Natural killer cell (primary cell): ENCODE data around the gene CALN1. TPM values are rescaled to one million over a fixed set of nuclear protein-coding genes. Genes with fewer than 3 reads are reported as not detected.

ENCODE experiments used
- ATAC-seq, 3 donors: fragments of 150-1000 bp in 2 of 3; fragments of 200-7000 bp in 1 of 3; cut with Tn5 transposase; 1 replicate in 1 of 3; 2 replicates in 2 of 3; pipeline ENCODE4 v1.10.0; 2021; ENCODE audit warnings: mild to moderate bottlenecking in 2 of 3, moderate library complexity in 2 of 3
- DNase-seq, 2 donors: peaks; one replicate each; pipeline versions ENCODE4 v3.0.0 to v3.0.0-alpha.2; 2013 to 2021; ENCODE audit warnings: mixed read lengths in 1 of 2
- H3K27ac ChIP-seq: one replicate; pipeline ENCODE4 v1.5.1; 2013; ENCODE audit warnings: mild to moderate bottlenecking, low read length
- H3K27me3 ChIP-seq: one replicate; pipeline ENCODE4 v1.6.1; 2013; ENCODE audit warnings: low read length; ENCODE audit not compliant: control insufficient read depth, insufficient read depth
- H3K36me3 ChIP-seq: one replicate; pipeline ENCODE4 v1.6.1; 2013; ENCODE audit warnings: low read length; ENCODE audit not compliant: control insufficient read depth, insufficient read depth
- H3K4me1 ChIP-seq: one replicate; pipeline ENCODE4 v1.6.1; 2013; ENCODE audit warnings: low read length; ENCODE audit not compliant: control insufficient read depth, insufficient read depth
- H3K4me3 ChIP-seq: one replicate; pipeline ENCODE4 v1.5.1; 2013; ENCODE audit warnings: low read length
- H3K9me3 ChIP-seq: one replicate; pipeline ENCODE4 v1.6.1; 2013; ENCODE audit warnings: low read length; ENCODE audit not compliant: control insufficient read depth, insufficient read depth
- H3K27ac Mint-ChIP-seq, 2 donors: one replicate each; pipeline ENCODE4 v1.8.0; 2022; ENCODE audit warnings: mild to moderate bottlenecking in 2 of 2, mixed read lengths in 2 of 2, moderate library complexity in 1 of 2
- H3K27me3 Mint-ChIP-seq, 2 donors: one replicate each; pipeline ENCODE4 v1.8.0; 2022; ENCODE audit warnings: low read depth in 2 of 2, mixed read lengths in 2 of 2
- H3K36me3 Mint-ChIP-seq: one replicate; pipeline ENCODE4 v1.8.0; 2022; ENCODE audit warnings: mixed read lengths
- H3K4me1 Mint-ChIP-seq, 2 donors: one replicate each; pipeline ENCODE4 v1.8.0; 2022; ENCODE audit warnings: mixed read lengths in 2 of 2
- H3K4me3 Mint-ChIP-seq: one replicate; pipeline ENCODE4 v1.8.0; 2022; ENCODE audit warnings: mild to moderate bottlenecking, moderate library complexity, mixed read lengths
- H3K9me3 Mint-ChIP-seq, 2 donors: one replicate each; pipeline ENCODE4 v1.8.0; 2022; ENCODE audit warnings: mixed read lengths in 2 of 2
- WGBS: methylation state at CpG from one replicate; pipeline ENCODE4 v1.1.7; 2013; ENCODE audit warnings: missing lambda C conversion rate; ENCODE audit not compliant: insufficient coverage; 5-methylcytosine and 5-hydroxymethylcytosine counted together
- intact Hi-C: fragments of 100-400 bp; cut with micrococcal nuclease; formaldehyde crosslinking; loops from one replicate; pipeline ENCODE4 v1.14.2; 2022
- total RNA-seq, 4 donors: library from RNA; stranded (reverse); fragments of 120-200 nt in 1 of 4; gene quantifications; one replicate each; pipeline versions ENCODE4 v1.2.3 to v1.2.4, GENCODE V29; 2013 to 2022
- TF ChIP-seq, protein P1 (sequence below): fragments of 200-600 bp; IDR thresholded peaks from one replicate; pipeline ENCODE4 v1.8.0; 2022; ENCODE audit warnings: antibody characterized with exemption

The CALN1 gene
- total RNA-seq, 3 donors from 2014 or later (not counting 1 experiment from before 2014, with no cell fraction given) = 0.18 TPM; not detected in 2

- Mint-ChIP-seq H3K4me3 (no peak overlapping the region), H3K4me1 (no peaks in the 10 kb centered on the region), H3K27me3 (no peaks in the 10 kb centered on the region), H3K9me3 (peaks cover 2 to 3% of the 10 kb centered on the region in 2 donors), H3K36me3 (no peaks in the 10 kb centered on the region), H3K27ac (no peak overlapping the region)
- H3K4me1 ChIP-seq = no peaks in the 10 kb centered on the region
- no peaks in the 10 kb centered on the region for H3K27me3 ChIP-seq
- H3K36me3 ChIP-seq = no peaks in the 10 kb centered on the region
- H3K9me3 ChIP-seq = no peaks in the 10 kb centered on the region
- DNase-seq (no peak), ATAC-seq (no peak)
- intact Hi-C loops = no loop called here
- H3K27ac ChIP-seq = no peak overlapping the region
- H3K4me3 ChIP-seq = no peak overlapping the region
- TF ChIP-seq, protein P1, sequence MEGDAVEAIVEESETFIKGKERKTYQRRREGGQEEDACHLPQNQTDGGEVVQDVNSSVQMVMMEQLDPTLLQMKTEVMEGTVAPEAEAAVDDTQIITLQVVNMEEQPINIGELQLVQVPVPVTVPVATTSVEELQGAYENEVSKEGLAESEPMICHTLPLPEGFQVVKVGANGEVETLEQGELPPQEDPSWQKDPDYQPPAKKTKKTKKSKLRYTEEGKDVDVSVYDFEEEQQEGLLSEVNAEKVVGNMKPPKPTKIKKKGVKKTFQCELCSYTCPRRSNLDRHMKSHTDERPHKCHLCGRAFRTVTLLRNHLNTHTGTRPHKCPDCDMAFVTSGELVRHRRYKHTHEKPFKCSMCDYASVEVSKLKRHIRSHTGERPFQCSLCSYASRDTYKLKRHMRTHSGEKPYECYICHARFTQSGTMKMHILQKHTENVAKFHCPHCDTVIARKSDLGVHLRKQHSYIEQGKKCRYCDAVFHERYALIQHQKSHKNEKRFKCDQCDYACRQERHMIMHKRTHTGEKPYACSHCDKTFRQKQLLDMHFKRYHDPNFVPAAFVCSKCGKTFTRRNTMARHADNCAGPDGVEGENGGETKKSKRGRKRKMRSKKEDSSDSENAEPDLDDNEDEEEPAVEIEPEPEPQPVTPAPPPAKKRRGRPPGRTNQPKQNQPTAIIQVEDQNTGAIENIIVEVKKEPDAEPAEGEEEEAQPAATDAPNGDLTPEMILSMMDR = no peak
These were observed 348.8 kb downstream of the CALN1 start for GRCh38 chr7:72063330-72063729.

DNA sequence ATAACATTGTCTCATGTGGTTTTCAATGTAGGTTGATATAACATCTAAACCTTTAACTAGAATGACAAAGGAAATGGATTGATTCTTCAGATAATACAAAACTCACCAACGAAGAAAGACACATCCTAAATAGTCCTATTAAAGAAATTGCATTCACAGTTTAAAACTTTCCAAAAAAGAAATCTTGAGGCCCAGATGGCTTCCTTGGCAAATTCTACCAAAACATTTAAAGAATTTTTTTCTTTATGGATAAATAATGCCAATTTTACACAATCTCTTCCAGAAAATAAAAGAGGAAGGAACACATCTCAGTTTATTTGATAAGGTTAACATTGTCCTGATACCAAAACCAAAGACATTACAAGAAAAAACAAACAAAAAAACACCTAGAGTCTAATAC is 349.5 kb downstream of the CALN1 start:
- Mint-ChIP-seq H3K27ac (no peak overlapping the region), H3K9me3 (peaks cover 2 to 3% of the 10 kb centered on the region in 2 donors), H3K27me3 (no peaks in the 10 kb centered on the region), H3K4me3 (no peak overlapping the region), H3K36me3 (no peaks in the 10 kb centered on the region), H3K4me1 (no peaks in the 10 kb centered on the region)
- no peak for ATAC-seq
- Histone ChIP-seq H3K4me1 (no peaks in the 10 kb centered on the region), H3K4me3 (no peak overlapping the region), H3K36me3 (no peaks in the 10 kb centered on the region), H3K9me3 (no peaks in the 10 kb centered on the region), H3K27ac (no peak overlapping the region), H3K27me3 (no peaks in the 10 kb centered on the region)
- no peak for DNase-seq
- TF ChIP-seq, protein P1 = no peak
- 0% methylated on average over 1 of the region's 1 CpG for WGBS
- intact Hi-C loops = no loop called here

DNA sequence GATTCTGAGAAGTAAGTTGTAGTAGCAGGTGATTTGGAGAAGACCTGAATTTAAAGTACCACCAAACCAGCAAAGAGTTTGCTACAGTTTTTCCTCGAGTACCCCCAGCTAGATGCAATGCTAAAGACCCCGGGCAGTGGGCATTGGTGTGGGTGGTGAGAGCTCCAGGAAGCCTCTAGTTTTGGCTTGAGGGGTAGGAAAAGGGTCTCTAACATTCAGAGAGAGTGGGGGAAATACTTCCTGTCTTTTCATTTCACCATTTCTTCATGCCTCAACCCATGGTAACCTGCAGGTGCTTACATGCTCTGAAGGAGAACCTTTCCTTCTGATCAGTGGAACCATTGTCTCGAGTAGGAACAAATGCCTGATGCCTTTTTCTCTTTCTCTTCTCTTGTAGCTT is 352.2 kb downstream of the CALN1 start:
- WGBS = 78% methylated on average over 2 of the region's 3 CpGs
- H3K4me3 ChIP-seq = no peak overlapping the region

GRCh38 chr7:72058579-72058978 is 353.6 kb downstream of the CALN1 start:
- ATAC-seq (no peak), DNase-seq (peak in 1 of 2 donors; percentile 4)
- H3K4me1 ChIP-seq = no peaks in the 10 kb centered on the region
- TF ChIP-seq, protein P1 = no peak
- Mint-ChIP-seq H3K36me3 (no peaks in the 10 kb centered on the region), H3K27me3 (no peaks in the 10 kb centered on the region), H3K4me1 (no peaks in the 10 kb centered on the region), H3K27ac (no peak overlapping the region), H3K9me3 (peaks cover 0 to 3% of the 10 kb centered on the region in 2 donors), H3K4me3 (no peak overlapping the region)
- H3K36me3 ChIP-seq = no peaks in the 10 kb centered on the region
- no peaks in the 10 kb centered on the region for H3K9me3 ChIP-seq
- no peak overlapping the region for H3K4me3 ChIP-seq
- WGBS = 9% methylated on average over 8 of the region's 8 CpGs
- no peaks in the 10 kb centered on the region for H3K27me3 ChIP-seq
- no peak overlapping the region for H3K27ac ChIP-seq
- intact Hi-C loops = no loop called here

More for the DNA sequence above, 352.2 kb downstream of the CALN1 start:
- Mint-ChIP-seq H3K4me3 (no peak overlapping the region), H3K9me3 (peaks cover 0 to 3% of the 10 kb centered on the region in 2 donors), H3K36me3 (no peaks in the 10 kb centered on the region), H3K27me3 (no peaks in the 10 kb centered on the region), H3K27ac (no peak overlapping the region), H3K4me1 (no peaks in the 10 kb centered on the region)
- no peak for ATAC-seq
- intact Hi-C loops = no loop called here
- Histone ChIP-seq H3K36me3 (no peaks in the 10 kb centered on the region), H3K9me3 (no peaks in the 10 kb centered on the region), H3K27ac (no peak overlapping the region), H3K27me3 (no peaks in the 10 kb centered on the region), H3K4me1 (no peaks in the 10 kb centered on the region)
- no peak for DNase-seq
- TF ChIP-seq, protein P1 = no peak
